H9 (cell line): ENCODE data around the gene RAB40B. TPM values are rescaled to one million over a fixed set of nuclear protein-coding genes. Genes with fewer than 3 reads are reported as not detected.

Source experiments
- DNase-seq: peaks from one replicate; pipeline ENCODE4 v3.0.0-alpha.2; 2017
- H2AFZ ChIP-seq: one replicate; pipeline ENCODE4 v1.6.1; 2013; ENCODE audit warnings: mild to moderate bottlenecking, low read length, control low read depth, moderate library complexity
- H2AK5ac ChIP-seq: 2 replicates; pipeline ENCODE4 v1.6.1; 2013; ENCODE audit warnings: low read length, control low read depth, mixed read lengths; ENCODE audit not compliant: insufficient read length
- H2BK120ac ChIP-seq: one replicate; pipeline ENCODE4 v1.6.1; 2013; ENCODE audit warnings: low read depth, mild to moderate bottlenecking, low read length, control low read depth, inconsistent platforms; ENCODE audit not compliant: poor library complexity, severe bottlenecking
- H2BK12ac ChIP-seq: 2 replicates; pipeline ENCODE4 v1.6.1; 2013; ENCODE audit warnings: low read length, control low read depth, mixed read lengths, low read depth; ENCODE audit not compliant: insufficient read length
- H2BK15ac ChIP-seq: 2 replicates; pipeline ENCODE4 v1.6.1; 2013; ENCODE audit warnings: low read depth, low read length, control low read depth
- H2BK20ac ChIP-seq: one replicate; pipeline ENCODE4 v1.6.1; 2013; ENCODE audit warnings: low read depth, mild to moderate bottlenecking, low read length, control low read depth, inconsistent platforms; ENCODE audit not compliant: poor library complexity, severe bottlenecking
- H2BK5ac ChIP-seq: 2 replicates; pipeline ENCODE4 v1.6.1; 2013; ENCODE audit warnings: low read length, control low read depth, mixed read lengths; ENCODE audit not compliant: insufficient read length
- H3K14ac ChIP-seq: 2 replicates; pipeline ENCODE4 v1.6.1; 2013; ENCODE audit warnings: low read length, control low read depth; ENCODE audit not compliant: insufficient read depth
- H3K18ac ChIP-seq: 2 replicates; pipeline ENCODE4 v1.6.1; 2013; ENCODE audit warnings: low read depth, mild to moderate bottlenecking, mixed read lengths, low read length, control low read depth; ENCODE audit not compliant: insufficient read length
- H3K23ac ChIP-seq: 2 replicates; pipeline ENCODE4 v1.6.1; 2013; ENCODE audit warnings: low read length, control low read depth, mixed read lengths, low read depth; ENCODE audit not compliant: insufficient read length
- H3K23me2 ChIP-seq: 2 replicates; pipeline ENCODE4 v1.6.1; 2013; ENCODE audit warnings: low read depth, mild to moderate bottlenecking, mixed read lengths, low read length, control low read depth; ENCODE audit not compliant: insufficient read length, poor library complexity, severe bottlenecking
- H3K27ac ChIP-seq: 2 replicates; pipeline ENCODE4 v1.5.1; 2013; ENCODE audit warnings: low read length, control low read depth, mixed read lengths, low read depth; ENCODE audit not compliant: insufficient read length
- H3K27me3 ChIP-seq: 2 replicates; pipeline ENCODE4 v1.6.1; 2013; ENCODE audit warnings: low read length, control low read depth, inconsistent platforms; ENCODE audit not compliant: insufficient read depth
- H3K4ac ChIP-seq: 2 replicates; pipeline ENCODE4 v1.6.1; 2013; ENCODE audit warnings: low read depth, mild to moderate bottlenecking, control low read depth, inconsistent platforms, low read length, moderate library complexity
- H3K4me1 ChIP-seq: 2 replicates; pipeline ENCODE4 v1.6.1; 2013; ENCODE audit warnings: low read length, control low read depth, inconsistent platforms; ENCODE audit not compliant: insufficient read depth
- H3K4me2 ChIP-seq: 2 replicates; pipeline ENCODE4 v1.6.1; 2013; ENCODE audit warnings: low read length, control low read depth, mixed read lengths; ENCODE audit not compliant: insufficient read length, insufficient read depth
- H3K56ac ChIP-seq: 2 replicates; pipeline ENCODE4 v1.6.1; 2013; ENCODE audit warnings: low read depth, mild to moderate bottlenecking, mixed read lengths, low read length, control low read depth; ENCODE audit not compliant: insufficient read length
- H3K79me1 ChIP-seq: 2 replicates; pipeline ENCODE4 v1.6.1; 2013; ENCODE audit warnings: low read depth, mild to moderate bottlenecking, moderate library complexity, low read length, control low read depth, inconsistent platforms; ENCODE audit not compliant: insufficient read depth, poor library complexity, severe bottlenecking
- H3K79me2 ChIP-seq: 2 replicates; pipeline ENCODE4 v1.6.1; 2013; ENCODE audit warnings: low read length, control low read depth, inconsistent platforms; ENCODE audit not compliant: insufficient read depth
- H3K9ac ChIP-seq: 2 replicates; pipeline ENCODE4 v1.6.1; 2013; ENCODE audit warnings: low read length, control low read depth, mixed read lengths; ENCODE audit not compliant: insufficient read length; ENCODE audit errors: extremely low read depth
- H3K9me3 ChIP-seq: one replicate; pipeline ENCODE4 v1.6.1; 2013; ENCODE audit warnings: low read depth, low read length, inconsistent platforms; ENCODE audit not compliant: control insufficient read depth
- H3T11ph ChIP-seq: one replicate; pipeline ENCODE4 v1.6.1; 2013; ENCODE audit warnings: mild to moderate bottlenecking, low read length, control low read depth, inconsistent platforms
- H4K20me1 ChIP-seq: one replicate; pipeline ENCODE4 v1.6.1; 2013; ENCODE audit not compliant: control insufficient read depth, insufficient read length, insufficient read depth
- H4K5ac ChIP-seq: 2 replicates; pipeline ENCODE4 v1.6.1; 2013; ENCODE audit warnings: low read depth, mild to moderate bottlenecking, mixed read lengths, low read length, control low read depth; ENCODE audit not compliant: insufficient read length
- H4K8ac ChIP-seq: replicated peaks from 2 replicates; pipeline ENCODE4 v1.6.1; 2013; ENCODE audit warnings: low read length, control low read depth, mixed read lengths, low read depth; ENCODE audit not compliant: insufficient read length
- H4K91ac ChIP-seq: 2 replicates; pipeline ENCODE4 v1.6.1; 2013; ENCODE audit warnings: low read depth, mild to moderate bottlenecking, moderate library complexity, mixed read lengths, low read length, control low read depth; ENCODE audit not compliant: insufficient read length
- H3K27ac Mint-ChIP-seq, 3 experiments: 2 replicates in 2 of 3; 3 replicates in 1 of 3; pipeline ENCODE4 v1.8.0; 2020 to 2021; ENCODE audit warnings: mixed read lengths in 3 of 3, mild to moderate bottlenecking in 1 of 3, moderate library complexity in 1 of 3
- H3K27me3 Mint-ChIP-seq: 2 replicates; pipeline ENCODE4 v1.8.0; 2021; ENCODE audit warnings: low read depth, mild to moderate bottlenecking, moderate library complexity, mixed read lengths
- H3K36me3 Mint-ChIP-seq, 3 experiments: 2 replicates in 2 of 3; 3 replicates in 1 of 3; pipeline ENCODE4 v1.8.0; 2020 to 2021; ENCODE audit warnings: low read depth in 3 of 3, mixed read lengths in 3 of 3; ENCODE audit not compliant: insufficient read depth in 1 of 3
- H3K4me1 Mint-ChIP-seq, 2 experiments: 2 replicates each; pipeline ENCODE4 v1.8.0; 2020; ENCODE audit warnings: mixed read lengths in 2 of 2
- H3K4me3 Mint-ChIP-seq, 2 experiments: 2 replicates in 1 of 2; 3 replicates in 1 of 2; pipeline ENCODE4 v1.8.0; 2020 to 2021; ENCODE audit warnings: mild to moderate bottlenecking in 2 of 2, mixed read lengths in 2 of 2, moderate library complexity in 1 of 2
- H3K9me3 Mint-ChIP-seq, 2 experiments: 2 replicates in 1 of 2; 3 replicates in 1 of 2; pipeline ENCODE4 v1.8.0; 2020; ENCODE audit warnings: mild to moderate bottlenecking in 2 of 2, mixed read lengths in 2 of 2, moderate library complexity in 1 of 2
- CTCF ChIP-seq: fragments of 200-600 bp; sonication (generic); conservative IDR thresholded peaks from 3 replicates; pipeline ENCODE4 v1.8.0; 2021; ENCODE audit warnings: antibody characterized with exemption, mild to moderate bottlenecking
- WGBS: extraction: QIAGEN DNeasy Blood & Tissue Kit; methylation state at CpG from one replicate; pipeline ENCODE4 v1.1.7; 2013; ENCODE audit warnings: missing lambda C conversion rate, low lambda C conversion rate, mixed read lengths; ENCODE audit not compliant: insufficient read length; ENCODE audit errors: extremely low coverage; 5-methylcytosine and 5-hydroxymethylcytosine counted together
- total RNA-seq: library from RNA; stranded (reverse); gene quantifications from 2 replicates; pipeline ENCODE4 v1.2.1, GENCODE V29; 2021

Gene RAB40B
- total RNA-seq, 1 experiment from 2014 or later = 3.5 TPM

DNA sequence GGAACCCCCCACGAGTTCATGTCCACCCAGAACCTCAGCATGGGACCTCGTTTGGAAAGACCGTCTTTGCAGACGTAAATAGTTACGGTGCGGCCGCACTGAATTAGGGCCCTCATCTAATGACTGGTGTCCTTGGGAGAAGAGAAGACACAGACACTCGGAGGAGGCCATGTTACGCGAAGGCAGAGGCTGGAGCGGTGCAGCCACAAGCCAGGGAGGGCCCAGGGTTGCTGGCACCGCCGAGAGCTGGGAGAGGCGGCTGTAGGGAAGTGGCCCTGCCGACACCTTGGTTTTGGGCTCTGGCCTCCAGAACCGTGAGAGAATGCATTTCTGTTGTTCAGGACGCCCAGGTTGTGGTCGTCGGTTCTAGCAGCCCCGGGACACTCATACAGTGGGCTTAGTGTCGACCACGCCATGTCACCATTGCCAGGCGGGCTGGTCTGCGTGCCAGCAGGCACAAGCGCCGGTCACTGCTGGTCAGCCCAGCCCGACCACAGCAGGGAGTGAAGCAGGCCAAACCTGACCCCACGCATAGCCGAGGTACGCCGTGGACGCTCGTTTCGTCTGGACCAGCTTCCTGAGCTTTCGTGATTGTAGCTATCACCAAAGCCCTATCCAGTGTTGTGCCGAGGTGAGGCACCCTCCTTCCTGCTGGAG, 39.6 kb downstream of the RAB40B start:
- Histone ChIP-seq H3K23ac (no peak overlapping the region), H3K9ac (no peak overlapping the region), H3K4me2 (no peak overlapping the region), H3K9me3 (no peaks in the 10 kb centered on the region), H3K18ac (no peak overlapping the region), H3K27ac (no peak overlapping the region), H2BK12ac (no peak overlapping the region), H3K4me1 (no peaks in the 10 kb centered on the region), H2BK15ac (no peak overlapping the region), H4K8ac (no peak overlapping the region), H3K79me1 (no peaks in the 10 kb centered on the region), H4K5ac (no peak overlapping the region), H2BK20ac (no peak overlapping the region), H4K20me1 (no peaks in the 10 kb centered on the region), H2AK5ac (no peak overlapping the region), H3K4ac (no peak overlapping the region), H3K27me3 (no peaks in the 10 kb centered on the region), H3K79me2 (no peaks in the 10 kb centered on the region), H3K14ac (no peak overlapping the region; the same call in 1 of the 2 replicates), H3K23me2 (no peaks in the 10 kb centered on the region), H2BK120ac (no peak overlapping the region), H3T11ph (no peak overlapping the region), H2BK5ac (no peak overlapping the region), H2AFZ (no peak overlapping the region), H3K56ac (no peak overlapping the region), H4K91ac (no peak overlapping the region)
- peaks cover 0 to 8% of the 10 kb centered on the region in 2 experiments; a peak in 1 of 5 replicates for H3K9me3 Mint-ChIP-seq
- no peak for DNase-seq
- H3K4me3 Mint-ChIP-seq = no peak overlapping the region
- H3K27me3 Mint-ChIP-seq = no peaks in the 10 kb centered on the region
- H3K36me3 Mint-ChIP-seq = no peaks in the 10 kb centered on the region; a peak in 1 of 7 replicates
- H3K27ac Mint-ChIP-seq = peak overlapping the region in 1 of 3 experiments; percentile 28; a peak in 1 of 7 replicates
- WGBS = no CpG with 5 or more reads among the region's 36 CpGs
- H3K4me1 Mint-ChIP-seq = no peaks in the 10 kb centered on the region
- no peak for TF ChIP-seq CTCF
